ENCODE measurements around the gene TTC1.
"Not testable (repeated sequence)": the region's sequence is repeated elsewhere in the genome, so short reads cannot be mapped to it uniquely, and the experiment has no call there.

Gene TTC1

DNA sequence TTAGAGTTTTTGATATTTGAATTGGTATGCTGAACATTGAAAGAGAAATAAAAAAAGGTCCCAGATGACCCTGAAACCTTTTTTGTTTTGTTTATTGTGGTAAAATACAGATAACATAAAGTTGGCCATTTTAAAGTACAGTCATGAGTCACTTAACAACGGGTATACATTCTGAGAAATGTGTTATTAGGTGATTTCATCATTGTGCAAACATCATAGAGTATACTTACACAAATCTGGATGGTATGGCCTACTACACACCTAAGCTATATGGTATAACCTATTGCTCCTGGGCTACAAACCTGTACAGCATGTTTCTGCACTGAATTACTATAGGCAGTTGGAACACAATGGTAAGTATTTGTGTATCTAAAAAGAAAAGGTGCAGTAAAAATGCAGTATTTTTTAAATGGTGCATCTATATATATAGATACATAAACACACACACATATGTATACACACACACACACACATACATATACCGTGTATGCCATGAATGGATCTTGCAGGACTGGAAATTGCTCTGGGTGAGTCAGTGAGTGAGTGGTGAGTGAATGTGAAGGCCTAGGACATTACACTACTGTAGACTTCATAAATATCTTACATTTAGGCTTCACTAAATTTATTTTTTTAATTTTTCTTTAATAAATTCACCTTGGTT lies 31.0 kb downstream of the TTC1 start:
- no peak for DNase-seq

DNA sequence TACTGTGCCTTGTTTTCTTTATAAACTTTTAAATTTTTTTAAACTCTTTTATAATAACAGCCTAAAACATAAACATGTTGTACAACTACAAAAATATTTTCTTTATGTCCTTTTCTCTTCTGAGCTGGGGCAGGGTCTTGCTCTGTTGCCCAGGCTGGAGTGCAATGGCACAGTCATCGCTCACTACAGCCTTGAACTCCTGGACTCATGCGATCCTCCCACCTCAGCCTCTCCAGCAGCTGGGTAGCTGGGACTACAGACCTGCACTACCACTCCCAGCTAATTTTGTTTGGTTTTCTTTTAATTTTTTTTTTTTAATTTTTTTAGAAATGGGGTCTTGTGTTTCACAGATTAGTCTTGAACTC lies 31.5 kb downstream of the TTC1 start:
- DNase-seq = no peak

DNA sequence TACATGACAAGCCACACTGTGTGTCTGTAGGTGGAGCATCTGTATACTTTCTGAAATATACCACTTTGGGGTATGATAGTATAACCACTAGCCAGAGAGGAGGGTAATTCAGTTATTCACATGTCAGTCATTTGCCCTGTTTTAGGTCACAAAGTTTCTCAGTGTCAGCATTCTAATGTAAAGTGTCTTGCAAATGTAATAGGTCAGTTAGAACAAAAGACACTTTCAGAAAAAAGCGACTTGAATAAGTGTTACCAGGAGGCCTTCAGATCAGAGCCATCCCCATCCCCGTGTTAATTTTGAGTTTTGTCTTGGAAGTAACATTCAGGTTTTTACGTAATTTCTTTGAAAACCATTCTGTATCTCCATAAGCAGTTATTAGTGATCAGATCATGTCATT lies 33.7 kb downstream of the TTC1 start:
- DNase-seq = no peak

DNA sequence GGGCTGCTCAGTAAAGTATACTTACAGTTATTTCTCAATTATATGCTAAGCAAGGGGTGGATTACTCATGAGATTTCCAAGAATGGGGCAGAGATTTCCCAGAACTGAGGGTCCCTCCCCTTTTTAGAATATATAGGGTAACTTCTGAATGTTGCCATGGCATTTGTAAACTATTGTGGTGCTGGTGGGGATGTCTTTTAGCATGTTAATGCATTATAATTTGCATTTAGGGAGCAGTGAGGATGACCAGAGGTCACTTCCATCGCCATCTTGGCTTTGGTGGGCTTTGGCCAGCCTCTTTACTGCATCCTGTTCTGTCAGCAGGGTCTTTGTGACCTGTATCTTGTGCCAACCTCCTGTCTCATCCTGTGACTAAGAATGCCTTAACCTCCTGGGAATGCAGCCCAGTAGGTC lies 35.5 kb downstream of the TTC1 start:
- no peak for DNase-seq

DNA sequence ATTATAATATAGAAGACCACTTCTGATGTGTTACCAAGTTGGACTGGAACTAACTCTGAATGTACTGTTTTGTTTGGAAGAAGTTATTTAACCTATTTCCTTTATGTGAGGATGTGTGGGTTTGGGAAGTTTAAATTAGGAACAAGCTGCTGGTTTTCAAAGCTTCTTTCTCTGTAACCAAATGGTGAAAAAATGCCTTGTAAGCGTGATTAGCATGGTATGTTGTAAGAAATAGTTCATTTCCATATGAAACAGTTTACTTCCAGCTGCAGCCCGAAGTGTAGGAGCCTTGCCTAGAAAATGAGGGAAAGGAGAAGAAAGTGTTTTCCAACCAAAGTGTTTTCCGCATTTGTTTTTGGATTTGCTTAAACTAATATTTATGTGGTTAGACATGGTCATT lies 36.0 kb downstream of the TTC1 start:
- DNase-seq = peak in 1 of 58 donors; percentile 36

DNA sequence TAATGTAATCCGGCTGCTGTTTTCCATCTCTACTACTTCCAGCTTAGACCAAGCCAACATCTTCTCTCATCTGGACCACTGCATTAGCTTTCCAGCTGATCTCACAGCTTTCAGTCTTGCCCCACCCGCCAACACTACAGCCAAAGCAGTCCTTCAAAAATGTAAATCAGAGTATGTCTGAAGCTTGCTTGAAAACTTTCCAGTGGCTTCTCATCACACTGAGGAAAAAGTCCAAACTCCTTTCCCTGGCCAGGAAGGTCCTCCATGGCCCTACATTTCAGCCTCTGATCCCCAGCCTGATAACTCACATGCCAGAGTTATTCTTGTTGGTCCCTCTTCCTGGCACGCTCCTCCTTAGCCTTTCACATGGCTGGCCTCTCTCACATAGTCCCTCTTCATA lies 38.5 kb downstream of the TTC1 start:
- no peak for DNase-seq

DNA sequence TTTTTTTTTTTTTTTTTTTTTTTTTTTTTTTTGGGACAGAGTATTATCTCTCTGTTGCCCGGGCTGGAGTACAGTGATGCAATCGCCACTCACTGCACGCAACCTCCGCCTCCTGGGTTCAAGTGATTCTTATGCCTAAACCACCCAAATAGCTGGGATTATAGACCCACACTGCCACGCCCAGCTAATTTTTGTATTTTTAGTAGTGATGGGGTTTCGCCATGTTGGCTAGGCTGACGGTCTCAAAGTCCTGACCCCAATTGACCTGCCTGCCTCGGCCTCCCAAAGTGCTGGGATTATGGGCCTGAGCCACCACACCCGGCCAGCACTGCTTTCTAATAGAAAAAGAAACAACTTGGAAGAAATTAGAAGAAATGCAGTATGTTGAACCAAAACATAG lies 39.2 kb downstream of the TTC1 start:
- no peak for DNase-seq

DNA sequence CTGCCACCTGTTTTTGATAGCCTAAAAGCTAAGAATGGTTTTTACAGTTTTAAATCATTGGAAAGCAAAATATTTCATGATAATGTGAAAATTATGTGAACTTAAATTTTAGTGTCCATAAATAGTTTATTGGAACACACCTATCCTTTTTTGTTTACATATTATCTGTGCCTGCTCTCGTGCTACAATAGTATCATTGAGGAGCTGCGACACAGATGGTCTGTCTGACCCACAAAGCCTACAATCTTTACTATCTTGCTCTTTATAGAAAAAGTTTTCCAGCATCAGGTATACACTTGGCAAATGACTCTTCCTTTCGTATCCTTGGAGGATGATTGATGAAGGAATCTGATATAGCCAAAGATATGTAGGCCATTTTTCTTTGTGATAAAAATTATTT lies 40.2 kb downstream of the TTC1 start:
- no peak for DNase-seq

DNA sequence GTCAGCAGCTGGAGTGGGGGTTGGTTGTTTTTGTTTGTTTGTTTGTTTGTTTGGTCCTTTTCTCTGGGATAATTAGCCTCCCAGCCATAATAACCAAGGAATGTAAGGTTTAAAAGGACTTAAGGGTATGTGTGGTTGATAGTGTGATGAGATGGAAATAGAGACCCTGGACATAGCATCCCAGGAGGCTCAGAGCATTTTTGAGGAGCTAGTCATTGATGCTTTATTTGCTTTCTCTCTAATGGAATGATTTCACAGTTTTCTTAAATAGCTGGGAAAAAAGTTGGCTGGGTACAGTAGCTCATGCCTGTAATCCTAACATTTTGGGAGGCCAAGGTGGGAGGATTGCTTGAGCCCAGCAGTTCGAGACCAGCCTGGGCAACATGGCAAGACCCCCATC lies 45.1 kb downstream of the TTC1 start:
- DNase-seq = no peak

DNA sequence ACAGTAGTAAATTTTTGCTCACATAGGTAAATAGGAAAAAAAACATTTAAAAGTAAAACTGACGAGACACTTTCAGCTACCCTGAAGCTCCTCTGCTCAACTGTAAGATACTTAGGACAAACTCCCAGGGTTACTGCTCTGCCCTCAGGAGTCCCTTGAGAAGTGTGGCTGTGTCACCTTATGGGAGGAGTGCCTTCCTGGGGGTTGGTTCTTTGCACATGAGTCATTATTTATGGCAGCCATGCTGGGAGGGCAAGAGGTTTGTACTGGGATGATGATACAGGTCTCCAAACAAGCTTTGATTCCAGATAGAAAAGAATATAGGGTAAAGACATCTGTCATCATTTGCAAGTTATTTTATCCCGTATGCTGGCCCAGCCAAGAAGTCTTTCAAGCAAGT lies 45.9 kb downstream of the TTC1 start:
- no peak for DNase-seq

DNA sequence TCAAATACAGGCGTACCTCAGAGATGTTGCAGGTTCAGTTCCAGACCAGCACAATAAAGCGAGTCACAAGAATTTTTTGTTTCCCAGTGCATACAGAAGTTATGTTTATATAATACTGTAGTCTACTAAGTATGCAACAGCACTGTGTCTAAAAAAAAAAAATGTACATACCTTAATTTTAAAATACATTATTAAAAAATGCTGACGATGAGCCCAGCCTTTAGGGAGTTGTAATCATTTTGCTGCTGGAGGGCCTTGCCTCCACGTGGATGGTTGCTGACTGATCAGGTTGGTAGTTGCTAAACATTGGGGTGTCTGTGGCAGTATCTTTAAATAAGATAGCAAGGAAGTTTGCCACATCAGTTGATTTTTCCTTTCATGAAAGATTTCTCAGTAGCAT lies 48.3 kb downstream of the TTC1 start:
- DNase-seq = no peak

DNA sequence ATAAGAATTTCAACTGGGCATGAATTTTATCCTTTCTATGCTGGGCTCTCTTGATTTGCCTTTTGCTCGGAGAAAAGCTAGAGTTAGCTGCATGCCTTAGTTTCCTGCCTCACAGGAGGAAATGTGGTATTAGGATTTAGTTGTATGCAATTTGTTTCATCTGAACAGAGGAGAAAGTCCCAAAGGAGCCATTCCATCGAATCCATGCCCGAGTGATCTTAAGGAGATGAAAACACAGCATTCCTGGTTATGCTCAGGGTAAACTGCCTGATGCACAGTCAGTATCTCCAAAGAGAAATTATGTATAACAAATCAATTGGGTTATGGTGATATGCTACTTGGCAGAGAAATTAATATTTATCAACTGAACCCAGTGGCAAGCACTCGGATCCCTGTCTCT lies 51.1 kb downstream of the TTC1 start:
- DNase-seq = no peak

DNA sequence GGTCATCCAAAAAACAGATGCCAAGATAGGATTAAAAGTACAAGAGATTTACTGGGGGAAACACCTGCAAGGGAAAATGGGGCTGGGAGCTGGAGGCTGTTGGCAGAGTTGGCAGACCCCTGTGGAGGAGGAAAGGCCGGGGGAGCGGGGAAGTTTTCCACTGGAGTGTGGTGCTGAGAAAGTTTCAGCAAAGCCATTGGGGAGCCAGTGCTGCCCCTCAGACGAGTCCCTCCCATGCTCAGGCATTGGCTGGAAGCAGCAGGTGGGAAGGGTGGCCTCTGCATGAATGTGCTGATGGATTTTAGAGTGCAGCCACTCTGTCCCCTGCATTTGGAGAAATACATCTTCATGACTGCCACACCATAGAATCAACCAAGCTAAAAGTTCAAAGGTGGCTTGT lies 52.8 kb downstream of the TTC1 start:
- no peak for DNase-seq

DNA sequence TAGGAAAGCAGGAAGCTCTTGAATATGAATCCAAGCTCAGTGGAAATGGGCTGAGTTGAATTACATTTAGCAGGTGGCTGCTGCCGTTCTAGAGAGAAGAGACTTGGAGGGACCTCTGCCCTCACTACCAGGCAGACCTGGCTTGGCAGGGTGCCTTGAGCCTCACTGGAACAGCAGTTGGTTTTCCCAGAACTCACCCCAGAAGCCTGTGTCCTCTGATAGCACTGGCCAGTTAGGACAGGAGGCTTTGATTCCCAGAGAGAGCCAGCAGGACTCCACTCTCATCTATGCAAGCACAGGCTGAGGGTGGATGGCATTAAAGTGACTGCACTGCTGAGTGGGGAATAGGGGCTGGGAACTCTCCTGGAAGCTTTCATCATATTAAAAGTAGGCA lies 55.5 kb downstream of the TTC1 start:
- DNase-seq = no peak

DNA sequence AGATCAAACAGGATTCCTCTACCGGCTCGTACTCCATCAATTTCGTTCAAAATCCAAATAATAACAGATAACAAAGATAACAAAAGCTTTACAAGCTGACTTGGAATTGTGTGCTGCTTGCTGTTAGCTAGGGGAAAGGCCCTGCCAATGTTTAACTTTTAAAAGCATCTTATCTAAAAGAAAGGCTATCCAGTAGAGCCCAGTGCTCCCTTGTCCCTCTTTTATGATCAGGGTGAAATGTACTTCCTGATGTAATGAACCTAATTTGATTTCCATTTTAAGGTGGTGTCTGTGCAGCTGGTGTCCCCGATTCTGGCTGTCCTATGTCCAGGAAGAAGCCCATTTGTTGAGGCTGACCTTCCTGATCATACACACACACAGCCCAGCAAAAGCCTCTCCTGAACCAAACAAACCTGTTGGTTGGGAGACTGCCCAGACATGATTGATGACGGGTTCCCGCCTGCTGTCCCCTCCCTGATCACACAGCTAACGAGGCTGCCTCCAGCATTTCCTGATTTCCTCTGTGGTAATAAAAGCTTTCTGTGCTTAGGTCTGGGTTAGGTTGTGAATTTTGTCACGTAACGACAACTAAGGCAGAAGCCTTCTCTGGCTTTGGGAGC lies 56.2 kb downstream of the TTC1 start:
- no peak for DNase-seq

DNA sequence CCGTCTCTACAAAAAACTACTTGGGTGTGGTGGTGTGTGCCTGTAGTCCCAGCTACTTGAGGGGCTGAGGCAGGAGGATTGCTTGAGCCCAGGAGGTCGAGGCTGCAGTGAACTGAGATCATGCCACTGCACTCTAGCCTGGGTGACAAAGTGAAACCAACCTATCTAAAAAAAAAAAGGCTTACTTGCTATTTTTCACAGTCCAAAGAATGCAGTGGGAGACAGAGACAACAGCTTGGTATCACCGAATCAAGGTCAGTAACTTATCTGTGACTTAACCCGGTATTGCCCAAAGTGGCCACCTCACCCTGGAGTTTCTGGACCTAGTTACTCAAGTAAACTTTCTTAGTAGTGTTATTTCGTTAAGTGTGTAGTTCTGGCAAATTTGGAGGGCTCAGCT lies 60.2 kb downstream of the TTC1 start:
- not testable (repeated sequence) for DNase-seq

DNA sequence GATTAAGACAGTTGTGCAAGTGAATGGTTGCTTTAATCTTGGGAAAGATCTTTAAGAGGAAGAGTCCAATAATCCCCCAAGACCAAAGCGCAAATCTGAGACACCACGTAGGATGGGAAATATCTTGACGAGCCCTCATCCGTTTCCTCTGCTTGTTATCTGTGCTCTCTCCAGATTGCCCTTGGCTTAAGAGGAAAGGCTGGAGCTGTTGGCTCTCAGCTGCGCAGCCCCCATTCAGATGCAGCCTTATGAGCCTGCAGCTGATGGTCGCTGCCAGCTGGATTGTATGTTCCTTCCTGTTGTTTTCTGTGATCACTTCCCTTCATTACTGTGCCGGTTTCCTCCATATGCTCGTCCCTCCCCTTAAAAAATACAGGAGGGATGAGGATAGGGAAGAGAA lies 62.6 kb downstream of the TTC1 start:
- peak in 24 of 58 donors; percentile 1 to 47 (median 16) for DNase-seq

DNA sequence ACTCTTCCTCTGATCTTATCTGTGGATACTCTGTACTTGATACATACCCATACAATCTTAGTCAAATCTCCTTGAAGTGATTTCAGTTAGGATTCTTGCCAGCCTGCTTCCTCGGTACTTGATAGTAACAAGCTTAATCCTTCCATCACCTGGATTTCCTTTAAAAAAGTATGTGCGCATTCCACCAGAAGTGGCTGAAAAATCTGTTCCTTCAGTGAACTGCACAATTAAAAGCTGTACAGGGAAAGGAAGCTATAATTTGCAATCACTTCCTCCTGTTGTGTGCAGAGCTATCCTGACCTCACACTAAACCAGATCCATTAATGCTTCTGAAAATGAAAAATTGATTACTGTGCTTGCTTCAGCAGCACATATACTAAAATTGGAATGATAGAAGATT lies 63.0 kb downstream of the TTC1 start:
- no peak for DNase-seq

DNA sequence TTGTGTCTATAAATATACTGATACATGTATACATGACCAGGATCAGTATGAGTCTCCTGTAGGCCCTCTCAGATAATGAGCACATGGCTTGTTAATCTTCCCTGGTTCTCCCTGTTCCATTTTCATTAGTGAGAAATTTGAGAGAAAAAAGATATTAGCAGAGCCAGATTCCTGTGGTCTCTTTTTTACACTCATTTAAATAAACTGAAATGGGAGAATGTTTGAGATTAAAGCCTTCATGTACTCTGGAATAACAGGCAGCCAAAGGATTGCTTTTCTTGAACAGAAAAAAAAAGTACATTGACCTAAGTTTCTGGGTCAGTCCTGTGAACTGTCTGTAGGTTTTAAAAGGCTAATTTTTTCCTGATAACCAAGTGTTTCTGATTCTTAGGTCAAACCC lies 66.1 kb downstream of the TTC1 start:
- DNase-seq = no peak

DNA sequence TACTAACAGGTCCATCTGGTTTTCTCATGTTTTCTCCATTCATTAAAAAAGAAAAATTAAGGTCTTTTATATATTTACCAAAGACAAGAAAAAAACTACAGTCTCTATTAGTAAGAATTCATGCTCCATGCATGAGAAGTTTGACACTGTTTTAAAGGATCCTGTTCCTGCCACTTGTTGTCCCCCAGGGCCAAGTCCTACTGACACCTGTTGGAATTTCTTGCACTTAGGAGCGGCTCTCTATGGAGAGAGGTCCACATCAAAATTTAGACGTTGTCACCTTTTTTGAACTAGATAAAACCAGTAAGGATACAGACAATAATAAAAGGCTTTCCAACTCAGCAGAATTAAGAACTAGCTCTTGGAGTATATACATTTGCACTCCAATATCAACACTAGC lies 68.1 kb downstream of the TTC1 start:
- DNase-seq = no peak

DNA sequence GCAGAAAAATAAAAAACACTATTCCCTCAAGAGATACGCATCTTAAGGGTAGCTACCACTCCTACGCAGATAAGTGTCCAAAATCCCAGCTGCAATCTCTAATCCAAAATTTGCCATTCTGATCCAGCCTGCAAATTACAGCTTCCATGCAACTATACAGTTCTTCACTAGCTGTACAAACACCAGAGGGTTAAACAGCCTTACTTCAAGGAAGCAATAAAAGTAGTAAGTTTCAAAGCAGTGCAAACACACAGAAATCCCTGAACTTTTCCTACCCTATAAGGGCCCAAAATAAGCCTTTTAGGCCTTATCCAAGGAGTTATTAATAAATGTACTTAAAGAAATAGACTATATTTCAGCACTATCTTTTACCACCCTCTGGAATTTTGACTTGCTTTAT lies 70.8 kb downstream of the TTC1 start:
- no peak for DNase-seq

DNA sequence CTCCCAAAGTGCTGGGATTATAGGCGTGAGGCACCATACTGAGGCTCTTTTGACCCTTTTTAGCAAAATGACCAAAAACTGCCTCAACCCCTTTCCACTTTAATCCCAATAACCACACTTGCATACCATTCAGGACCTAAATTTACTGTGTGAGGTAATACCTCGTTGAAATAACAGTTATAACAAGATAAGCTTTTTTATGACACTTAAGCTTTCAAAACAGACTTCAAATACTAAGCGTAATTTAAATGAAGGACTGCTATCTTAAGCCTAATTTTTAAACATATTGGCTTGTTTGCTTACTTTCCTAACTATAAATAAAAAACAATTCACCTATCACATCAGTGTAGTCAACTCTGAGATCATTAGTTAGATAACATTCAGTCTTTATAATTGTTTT lies 72.6 kb downstream of the TTC1 start:
- DNase-seq = no peak

DNA sequence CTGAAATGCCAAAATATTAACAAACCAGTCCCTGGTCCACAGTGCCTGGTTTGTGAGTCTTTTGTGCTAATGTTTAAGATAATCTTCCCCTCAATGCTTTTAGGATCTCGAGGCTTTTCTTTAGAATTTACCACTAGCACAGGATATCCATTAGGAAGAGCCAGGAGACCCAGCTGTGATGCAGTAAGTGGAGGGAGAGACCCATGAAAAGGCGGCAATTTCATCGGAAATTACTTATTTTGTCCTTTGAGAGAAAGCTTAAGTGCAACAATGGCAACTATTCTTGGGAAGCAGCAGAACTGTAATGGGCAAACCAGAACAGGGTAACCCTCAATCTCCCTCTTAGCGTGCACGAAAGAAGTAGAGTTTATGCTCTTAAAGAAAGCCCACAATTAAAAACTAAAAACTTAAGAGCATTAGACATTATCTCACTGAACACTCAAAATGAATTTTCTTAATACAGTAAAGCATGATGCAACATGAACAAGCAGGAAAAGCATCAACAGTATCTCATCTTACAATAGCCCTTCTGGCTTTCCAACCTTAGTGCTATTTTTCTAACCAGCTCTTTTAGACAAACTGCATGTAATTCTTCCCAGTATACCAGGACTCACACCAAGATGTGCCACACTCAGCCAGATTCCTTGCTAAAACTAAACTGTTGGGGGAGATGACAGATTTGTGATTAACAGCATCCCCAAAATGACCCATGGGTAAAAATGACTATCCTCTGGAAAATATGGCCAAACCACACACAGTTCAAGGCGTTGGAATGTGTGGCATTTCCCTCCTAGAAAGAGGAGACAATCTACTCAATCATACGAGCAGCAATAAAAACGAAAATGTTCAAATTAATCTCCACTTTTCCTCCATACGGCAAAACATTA lies 73.9 kb downstream of the TTC1 start:
- no peak for DNase-seq
